ENCODE data around the gene UBAC2.

The UBAC2 gene

DNA sequence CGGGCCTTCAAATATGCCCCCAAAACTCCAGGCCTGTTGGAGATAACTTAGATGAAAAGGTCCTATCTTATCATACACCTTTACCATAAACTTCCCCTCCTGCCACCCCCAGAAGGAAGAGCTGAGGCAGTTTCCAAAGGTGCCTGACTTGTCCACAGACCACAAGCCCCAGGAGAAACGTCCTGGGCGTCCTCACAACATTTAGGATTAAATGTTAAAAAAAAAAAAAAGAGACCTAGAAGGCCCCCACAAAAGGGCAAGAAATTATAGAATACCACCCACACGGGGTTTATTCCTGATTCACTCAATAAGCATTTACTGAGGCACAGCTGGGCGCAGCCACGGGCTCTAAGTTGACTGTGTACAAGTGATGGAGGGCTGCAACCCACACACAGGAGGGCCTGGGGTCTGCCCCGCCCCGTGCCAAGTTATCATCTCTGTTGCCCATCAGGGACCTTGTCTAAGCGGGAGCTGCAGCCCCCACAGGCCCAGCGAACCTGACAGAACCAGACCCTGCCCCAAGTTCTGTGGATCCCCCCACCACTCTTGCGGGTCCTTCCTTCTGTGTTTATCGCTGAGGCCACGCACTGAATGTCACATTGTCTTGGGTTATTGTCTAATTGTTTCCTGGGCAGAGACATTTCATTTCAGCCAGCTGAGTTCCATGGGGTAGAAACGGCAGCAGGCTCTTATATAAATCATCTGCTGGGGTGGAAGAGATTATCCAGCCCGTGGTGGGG, 217.6 kb downstream of the UBAC2 start:
- no peak for DNase-seq (ENCODE audit: low spot score)

DNA sequence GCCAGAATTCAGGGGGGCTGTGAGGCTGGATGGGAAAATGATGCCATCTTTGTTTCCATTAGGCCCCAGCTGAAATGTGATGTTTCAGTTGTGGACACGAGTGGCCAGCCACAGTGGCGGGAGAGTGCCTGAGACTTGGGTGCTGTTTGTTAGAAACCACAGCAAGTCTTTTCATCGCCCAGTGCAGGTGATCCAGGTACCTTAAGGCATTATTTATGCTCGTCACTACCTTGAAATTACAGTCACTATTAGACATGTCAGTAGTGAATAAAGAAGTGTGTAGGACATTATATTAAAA, 218.1 kb downstream of the UBAC2 start:
- no peak for DNase-seq (ENCODE audit: low spot score)

DNA sequence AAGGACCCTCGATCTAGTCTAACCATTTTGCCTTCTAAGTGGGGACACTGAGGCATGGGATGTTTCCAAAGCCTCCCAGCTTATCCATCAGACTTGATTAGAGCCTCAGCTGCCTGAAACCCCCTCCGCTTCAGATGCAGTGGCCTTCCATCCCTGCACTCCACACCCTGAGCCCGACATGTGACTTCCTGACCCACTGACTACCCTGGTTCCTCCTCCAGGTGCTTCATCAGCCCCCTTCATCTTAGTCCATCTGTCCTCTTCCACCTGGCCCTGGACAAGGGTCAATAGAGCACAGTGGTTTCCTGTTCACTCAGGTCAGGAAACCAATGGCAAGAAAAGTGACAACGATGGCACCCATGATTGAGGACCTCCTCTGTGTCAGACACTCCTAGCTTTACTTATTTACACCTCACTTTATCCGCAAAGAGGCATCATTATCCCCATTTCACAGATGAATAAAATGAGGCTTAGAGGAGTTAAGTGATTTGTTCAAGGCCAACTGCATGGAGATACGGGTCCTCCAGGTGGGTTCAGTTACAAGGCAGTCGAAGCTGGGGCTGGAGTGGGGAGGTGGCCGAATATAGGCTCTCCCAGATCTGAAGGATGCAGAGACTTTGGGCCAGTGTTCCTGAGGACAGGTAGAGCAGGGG, 219.1 kb downstream of the UBAC2 start:
- no peak for DNase-seq (ENCODE audit: low spot score)

DNA sequence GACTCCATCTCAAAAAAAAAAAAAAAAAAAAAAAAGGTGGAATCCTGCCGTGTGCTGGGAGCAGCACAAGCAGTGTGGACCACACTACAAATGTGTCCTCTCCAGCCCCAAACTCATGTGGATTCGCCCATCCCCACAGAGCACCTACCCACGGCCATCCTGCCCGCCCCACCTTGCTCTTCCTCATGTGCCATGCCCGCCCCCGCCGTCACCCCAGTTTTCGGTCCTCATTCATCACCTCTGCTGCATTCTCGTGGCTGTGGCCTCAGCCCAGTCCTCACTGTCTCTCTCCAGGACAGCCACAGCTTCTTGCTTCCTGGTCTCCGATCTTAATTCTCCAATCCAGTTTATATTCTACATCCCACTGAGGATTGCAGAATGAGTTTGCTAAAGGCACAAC, 220.6 kb downstream of the UBAC2 start:
- no peak for DNase-seq (ENCODE audit: low spot score)

DNA sequence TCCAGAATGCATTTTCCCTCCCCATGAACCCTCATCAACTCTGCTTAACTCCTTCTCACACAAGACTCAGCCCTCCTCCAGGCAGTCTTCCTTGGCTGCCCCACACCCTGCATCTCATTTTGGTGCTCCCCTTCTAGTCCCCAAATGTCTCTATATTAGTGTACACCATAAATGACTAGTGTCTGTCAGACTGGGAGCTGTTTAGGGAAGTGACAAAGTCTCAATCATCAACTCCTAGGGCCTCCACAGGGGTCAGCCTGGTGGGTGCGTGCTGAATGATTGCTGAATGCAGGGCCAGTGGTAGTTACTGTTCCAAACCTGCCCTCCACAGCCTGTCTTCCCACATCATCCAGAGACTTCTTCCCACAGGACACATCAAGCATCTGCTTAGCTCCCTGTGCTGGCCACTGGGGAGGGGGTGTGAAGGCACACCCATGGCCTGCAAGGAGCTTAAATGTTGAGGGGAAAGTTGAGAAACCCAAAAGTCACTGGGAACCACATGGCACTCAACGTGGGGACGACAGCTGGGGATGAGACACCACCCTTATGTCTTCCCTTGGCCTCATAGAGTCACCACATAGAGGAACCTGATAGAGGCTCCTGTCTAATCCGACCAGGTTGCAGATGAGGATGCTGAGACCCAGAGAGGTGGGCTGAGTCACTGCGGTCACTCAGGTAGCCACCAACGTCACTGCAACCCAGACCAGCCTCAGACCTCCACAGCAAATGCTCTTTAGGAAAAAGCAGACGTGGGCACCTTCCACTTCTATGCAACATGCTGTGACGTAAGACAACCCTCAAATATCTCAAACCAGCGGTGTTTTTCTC, 221.3 kb downstream of the UBAC2 start:
- no peak for DNase-seq (ENCODE audit: low spot score)

DNA sequence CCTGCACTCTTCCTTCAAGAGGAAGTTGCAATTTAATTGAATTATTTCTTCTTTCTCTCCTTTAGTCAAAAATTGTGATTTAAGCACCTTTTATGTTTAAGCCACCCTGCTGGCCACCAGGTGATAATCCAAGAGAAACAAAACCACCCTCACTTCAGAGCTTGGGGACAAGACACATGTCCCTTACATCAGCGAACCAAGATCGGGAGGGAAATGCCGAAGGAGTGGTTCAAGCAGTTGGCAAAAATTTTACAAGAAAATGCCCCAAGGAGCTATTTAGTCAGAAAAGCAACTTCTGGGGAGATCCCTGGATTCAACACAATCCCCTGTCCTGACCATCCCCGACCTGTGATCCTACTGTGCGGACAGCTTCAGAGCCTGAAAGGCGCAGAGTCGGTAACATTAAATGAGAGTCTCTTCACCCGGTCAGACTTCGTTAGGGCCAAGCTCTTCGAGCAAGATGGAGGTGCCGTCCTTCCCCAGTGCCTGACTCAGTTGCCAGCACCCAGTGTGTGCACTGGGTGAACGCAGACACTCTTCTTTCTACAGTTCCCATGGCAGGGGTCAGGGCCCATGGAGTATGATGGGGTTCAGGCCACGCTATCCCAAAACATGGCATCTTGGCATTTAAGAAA, 222.0 kb downstream of the UBAC2 start:
- DNase-seq (ENCODE audit: low spot score) = no peak

DNA sequence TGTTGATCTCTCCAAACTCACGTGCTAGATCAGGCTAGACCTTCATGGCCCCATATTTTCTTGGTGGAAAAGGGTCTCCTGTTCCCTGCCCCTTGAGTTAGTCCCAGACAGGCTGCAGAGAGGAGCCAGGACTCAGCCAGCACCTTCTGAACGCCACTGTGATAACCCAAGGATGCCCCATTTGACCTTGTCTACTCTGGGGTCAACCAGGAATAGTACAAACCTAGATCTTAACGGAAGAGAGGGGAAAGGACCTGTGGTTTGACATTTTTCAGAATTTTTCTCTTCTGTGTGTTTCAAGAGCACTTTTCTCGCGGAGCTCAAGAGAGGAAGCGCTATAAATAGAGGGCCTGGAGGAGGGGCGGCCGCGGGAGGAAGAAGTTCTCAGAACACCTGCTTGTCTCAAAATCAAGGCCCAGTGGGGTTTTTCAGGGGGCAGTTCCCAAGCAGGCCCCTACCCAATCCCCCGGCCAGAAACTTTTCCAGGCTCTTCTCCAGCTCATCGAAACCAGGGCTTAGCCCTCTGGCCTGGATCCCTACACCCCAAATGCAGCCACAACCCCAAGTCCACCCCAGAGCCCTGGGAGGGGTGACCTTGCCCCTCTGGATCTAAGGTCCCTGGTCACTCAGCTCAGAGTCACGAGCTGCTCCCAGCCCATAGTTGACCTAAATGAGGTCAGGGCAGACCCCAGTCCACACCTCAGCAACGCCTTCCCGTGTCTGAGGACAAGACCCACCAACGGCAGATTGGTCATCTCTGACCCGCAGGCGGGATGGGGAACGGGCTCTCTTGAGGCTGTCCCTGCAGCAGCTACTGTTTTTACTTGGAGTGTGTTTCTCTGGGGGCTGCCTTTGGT, 225.1 kb downstream of the UBAC2 start:
- DNase-seq (ENCODE audit: low spot score) = no peak

DNA sequence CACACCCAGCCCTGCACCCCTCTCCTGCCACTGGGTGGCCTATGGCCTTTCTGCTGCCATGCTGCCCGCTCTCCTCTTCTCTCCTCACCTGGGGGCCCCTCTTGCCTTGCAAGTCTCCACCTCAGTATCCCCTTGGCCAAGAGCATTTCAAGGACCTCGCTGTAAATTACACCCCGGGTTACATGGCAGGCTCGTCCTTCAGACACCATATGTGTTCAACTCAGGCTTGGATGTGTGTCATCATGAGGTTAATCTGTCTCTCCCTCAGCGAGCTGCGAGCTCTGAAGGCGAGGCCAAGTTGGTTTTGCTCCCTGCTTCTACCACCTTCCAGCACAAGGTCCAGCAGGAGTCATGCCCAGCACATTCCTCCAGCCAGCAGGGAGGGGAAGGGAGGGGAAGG, 225.8 kb downstream of the UBAC2 start:
- DNase-seq (ENCODE audit: low spot score) = no peak

DNA sequence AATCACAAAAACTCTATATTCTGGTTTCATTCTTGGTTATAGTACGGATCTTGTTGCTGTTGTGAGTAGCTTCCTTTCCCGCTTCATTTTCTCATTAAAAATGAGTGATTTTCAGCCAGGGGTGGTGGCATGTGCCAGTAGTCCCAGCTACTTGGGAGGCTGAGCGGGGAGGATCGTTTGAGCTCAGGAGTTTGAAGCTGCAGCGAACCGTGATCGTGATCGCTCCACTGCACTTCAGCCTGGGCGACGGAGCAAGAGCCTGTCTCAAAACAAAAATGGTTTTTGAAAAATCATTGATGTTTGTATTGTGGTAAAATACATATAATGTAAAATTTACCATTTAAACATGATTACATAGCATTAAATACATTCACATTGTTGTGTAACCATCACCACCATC, 229.0 kb downstream of the UBAC2 start:
- DNase-seq (ENCODE audit: low spot score) = no peak

DNA sequence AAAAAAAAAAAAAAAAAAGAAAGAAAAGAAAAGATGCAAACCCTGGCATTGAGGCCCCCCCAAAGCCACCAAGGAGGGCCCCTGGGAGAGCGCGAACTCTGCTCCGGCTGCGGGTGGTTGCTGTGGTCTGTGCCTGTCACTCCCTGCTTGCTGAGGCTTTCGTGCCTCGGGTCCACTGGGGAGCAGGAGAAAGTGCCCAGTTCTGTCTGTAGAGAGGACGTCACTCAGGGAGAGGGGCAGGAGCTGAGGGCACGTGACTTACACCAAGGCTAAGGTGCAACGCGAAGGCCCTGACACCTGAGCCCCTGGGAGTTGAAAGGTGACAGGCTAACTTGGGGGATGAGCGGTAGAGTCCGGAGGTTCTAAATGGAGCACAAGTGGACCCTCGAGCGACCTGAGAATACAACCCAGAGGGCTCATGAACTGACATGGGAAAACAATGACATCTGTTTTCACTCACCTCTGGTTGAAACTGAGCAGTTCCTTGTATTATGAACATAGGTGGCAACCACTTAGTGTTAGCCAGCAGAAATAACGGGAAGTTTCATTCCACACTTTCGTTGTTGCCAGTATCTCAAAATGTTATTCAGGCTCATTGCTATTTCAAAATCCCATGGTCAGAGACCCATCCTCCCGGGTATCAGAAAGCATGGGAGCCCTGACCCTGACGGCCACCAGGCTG, 231.4 kb downstream of the UBAC2 start:
- DNase-seq (ENCODE audit: low spot score) = no peak

DNA sequence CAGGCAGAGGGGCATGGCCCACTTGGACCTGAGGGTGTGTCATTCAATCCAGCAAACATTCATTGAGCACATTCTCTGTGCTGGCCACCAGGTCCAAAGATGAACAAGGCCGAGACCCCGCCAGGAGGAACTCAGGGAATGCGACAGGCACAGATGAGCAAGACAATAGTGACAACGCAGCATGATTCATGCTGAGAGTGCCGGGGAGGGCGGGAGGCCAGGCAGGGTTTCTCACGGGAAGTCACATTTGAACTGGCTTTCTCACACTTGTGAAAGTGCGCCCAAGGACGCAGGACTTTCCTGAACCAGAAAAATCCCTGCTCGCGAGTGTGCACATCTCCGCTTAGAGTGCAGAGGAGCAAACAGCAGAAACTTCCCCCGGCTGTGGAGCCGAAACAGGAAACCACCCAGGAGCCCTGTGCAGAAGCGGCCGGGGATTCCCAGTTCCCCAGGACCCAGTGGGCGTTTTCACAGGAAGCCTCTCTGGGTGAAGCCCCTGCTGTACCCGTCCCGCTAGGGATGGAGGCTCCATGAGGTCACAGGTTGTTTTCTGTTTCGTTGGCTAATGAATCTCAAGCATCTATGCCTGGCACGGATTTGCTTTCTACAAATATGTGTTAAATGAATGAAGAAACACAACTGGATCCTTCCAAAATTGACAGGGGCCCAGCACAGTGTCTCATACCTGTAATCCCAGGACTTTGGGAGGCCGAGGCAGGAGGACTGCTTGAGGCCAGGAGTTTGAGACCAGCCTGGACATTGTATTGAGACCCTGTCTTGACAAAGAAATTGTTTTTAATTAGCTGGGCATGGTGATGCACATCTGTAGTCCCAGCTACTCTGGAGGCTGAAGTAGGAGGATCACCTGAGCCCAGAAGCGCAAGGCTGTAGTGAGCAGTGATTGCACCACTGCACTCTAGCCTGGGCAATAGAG, 232.2 kb downstream of the UBAC2 start:
- DNase-seq (ENCODE audit: low spot score) = no peak

DNA sequence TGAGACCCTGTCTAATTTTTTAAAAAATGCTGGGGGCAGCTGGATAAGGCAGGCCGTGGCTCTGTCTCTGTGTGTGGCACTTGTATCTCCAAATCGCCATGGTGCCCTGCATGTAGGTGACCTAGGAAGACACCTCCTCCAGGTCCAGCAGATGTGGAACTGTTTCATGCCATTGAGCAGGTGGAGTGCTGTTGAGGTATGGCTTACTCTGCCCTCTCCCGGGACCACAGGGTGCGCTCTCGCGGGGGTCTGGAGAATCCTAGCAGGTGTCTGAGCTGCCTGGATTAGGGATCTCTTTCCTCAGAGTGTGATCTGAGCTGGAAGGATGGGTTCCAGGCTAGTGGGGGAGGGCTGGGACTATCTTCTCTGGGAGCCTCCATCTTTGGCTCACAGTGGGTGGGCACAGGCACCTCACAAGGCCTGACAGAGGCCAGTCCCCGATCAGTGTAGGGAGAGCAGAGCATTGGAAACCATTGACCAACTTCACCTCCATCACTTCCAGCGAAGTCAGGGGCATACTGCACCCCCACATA, 233.0 kb downstream of the UBAC2 start:
- no peak for DNase-seq (ENCODE audit: low spot score)

DNA sequence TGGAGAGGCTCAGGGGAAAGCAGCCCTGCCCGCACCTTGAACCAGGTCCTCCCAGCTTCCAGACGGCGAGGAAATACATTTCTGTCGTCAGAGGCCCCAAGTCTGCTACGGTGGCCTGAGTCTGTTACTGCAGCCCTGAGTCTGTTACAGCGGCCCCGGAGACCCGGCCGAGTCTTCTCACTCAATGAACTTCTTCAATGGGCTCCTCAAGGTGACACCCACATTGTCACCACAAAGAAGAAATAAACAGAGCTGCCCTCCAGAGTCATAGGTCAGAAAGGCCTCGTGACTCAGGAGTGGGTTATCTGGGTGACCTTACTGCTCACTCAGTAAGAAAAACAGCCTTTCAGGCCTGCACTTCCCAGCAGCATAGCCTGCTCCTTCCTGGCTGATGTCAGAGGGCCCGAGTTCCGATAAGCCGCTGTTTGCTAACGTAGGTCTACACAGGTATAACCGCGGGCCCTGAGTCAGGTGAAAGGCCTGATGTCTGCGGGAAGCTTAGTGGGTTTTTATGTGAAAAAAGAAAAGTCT, 233.7 kb downstream of the UBAC2 start:
- DNase-seq (ENCODE audit: low spot score) = no peak

DNA sequence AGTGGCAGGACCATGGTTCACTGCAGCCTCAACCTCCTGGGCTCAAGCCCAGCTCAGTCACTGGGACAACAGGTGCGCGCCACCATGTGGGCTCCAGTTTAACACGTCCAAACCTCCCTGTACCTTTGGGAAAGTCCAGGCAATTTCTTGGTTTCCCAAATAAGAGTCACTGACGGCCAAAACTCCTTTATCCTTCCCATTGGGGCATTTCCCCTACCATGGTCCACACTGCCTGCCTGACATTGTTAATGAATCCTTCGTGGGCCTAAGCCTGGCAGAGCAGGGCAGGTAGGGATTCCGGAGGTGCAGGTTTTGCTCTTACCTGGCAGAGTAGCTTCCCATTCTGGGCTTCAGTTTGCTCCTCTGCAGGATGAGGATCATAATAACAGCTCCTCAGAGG, 234.5 kb downstream of the UBAC2 start:
- DNase-seq (ENCODE audit: low spot score) = no peak

DNA sequence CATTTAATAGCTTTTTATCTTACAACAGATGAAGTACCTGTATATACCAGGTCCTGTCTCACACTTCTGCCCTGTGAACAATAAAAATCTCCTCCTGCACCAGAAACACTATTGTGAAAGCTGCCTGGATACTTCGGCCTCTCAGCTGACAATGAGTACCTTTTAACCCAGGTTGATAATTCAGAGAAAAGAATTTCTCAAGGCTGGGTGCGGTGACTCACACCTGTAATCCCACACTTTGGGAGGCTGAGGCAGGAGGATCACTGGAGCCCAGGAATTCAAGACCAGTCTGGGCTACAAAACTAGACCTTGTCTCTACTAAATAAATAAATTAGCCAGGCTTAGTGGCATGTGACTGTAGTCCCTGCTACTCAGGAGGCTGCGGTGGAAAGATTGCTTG, 235.3 kb downstream of the UBAC2 start:
- DNase-seq (ENCODE audit: low spot score) = no peak
